ENCODE data around the gene MYORG.

DNA sequence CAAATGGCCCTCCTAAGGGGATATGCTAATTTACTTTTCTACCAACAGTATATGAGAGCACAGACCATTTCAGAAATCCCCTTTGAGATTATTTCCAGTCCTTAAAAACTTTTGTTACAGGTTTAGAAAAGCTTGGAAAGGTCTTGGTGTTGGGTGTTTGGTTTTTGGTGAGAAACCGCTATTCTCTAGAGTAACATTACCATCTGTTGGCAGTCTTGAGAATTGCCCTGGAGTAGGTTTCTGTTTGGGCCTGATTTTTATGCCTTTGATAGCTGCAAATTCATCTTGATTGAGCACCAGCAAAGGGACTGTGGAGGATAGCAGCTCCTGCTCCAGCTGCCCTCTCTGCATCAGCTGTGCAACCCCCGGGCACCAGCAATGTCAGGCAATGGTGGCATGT is 39.3 kb downstream of the MYORG start:
- TF ChIP-seq, protein P1, sequence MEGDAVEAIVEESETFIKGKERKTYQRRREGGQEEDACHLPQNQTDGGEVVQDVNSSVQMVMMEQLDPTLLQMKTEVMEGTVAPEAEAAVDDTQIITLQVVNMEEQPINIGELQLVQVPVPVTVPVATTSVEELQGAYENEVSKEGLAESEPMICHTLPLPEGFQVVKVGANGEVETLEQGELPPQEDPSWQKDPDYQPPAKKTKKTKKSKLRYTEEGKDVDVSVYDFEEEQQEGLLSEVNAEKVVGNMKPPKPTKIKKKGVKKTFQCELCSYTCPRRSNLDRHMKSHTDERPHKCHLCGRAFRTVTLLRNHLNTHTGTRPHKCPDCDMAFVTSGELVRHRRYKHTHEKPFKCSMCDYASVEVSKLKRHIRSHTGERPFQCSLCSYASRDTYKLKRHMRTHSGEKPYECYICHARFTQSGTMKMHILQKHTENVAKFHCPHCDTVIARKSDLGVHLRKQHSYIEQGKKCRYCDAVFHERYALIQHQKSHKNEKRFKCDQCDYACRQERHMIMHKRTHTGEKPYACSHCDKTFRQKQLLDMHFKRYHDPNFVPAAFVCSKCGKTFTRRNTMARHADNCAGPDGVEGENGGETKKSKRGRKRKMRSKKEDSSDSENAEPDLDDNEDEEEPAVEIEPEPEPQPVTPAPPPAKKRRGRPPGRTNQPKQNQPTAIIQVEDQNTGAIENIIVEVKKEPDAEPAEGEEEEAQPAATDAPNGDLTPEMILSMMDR (IDR thresholded peaks at IDR 0.05; ENCODE audit: low read depth, low read length) = no peak
- TF ChIP-seq EZH2phosphoT487 (IDR thresholded peaks at IDR 0.05; ENCODE audit: low read depth) = no peak
